ENCODE measurements around the gene CARD8. TPM values are rescaled to one million over a fixed set of nuclear protein-coding genes. Genes with fewer than 3 reads are reported as not detected.
"Not testable (repeated sequence)": the region's sequence is repeated elsewhere in the genome, so short reads cannot be mapped to it uniquely, and the experiment has no call there.

The CARD8 gene
- total and polyA plus RNA-seq, 7 experiments from 2014 or later, result 73.6 to 301 (median 165) TPM

GRCh38 chr19:48248081-48248833 is 7.5 kb downstream of the CARD8 start:
- no peak for ATAC-seq
- intact Hi-C loops (cut with micrococcal nuclease), result loop anchor here (2.0 kb wide), 1 partner anchor 43 kb away; no protein-coding TSS in a partner anchor

GRCh38 chr19:48247212-48247611 is 8.5 kb downstream of the CARD8 start:
- peak overlapping the region; percentile 92 for H3K27ac ChIP-seq (ENCODE audit: low read depth, low read length)
- Mint-ChIP-seq H3K9me3 (no peaks in the 10 kb centered on the region), H3K4me3 (peak overlapping the region; percentile 29 to 70 (median 42)), H3K27me3 (no peaks in the 10 kb centered on the region), H3K4me1 (peaks cover 49 to 77% (median 69%) of the 10 kb centered on the region in 7 donors), H3K36me3 (peaks cover 9 to 47% (median 26%) of the 10 kb centered on the region in 5 donors), H3K27ac (peak overlapping the region in 7 of 9 donors; percentile 28 to 88 (median 78))
- H3K27me3 ChIP-seq (ENCODE audit: control insufficient read depth in 2 of 2, insufficient read depth in 2 of 2, low read length in 2 of 2), result no peaks in the 10 kb centered on the region
- ChIA-PET POLR2A (interaction anchor here (0.6 to 3.7 kb wide), 3 partner anchors 8 to 523 kb away, joined by 4 to 25 read pairs (median 19); partner anchors contain the start of gene CARD8), CTCF (interaction anchor here (0.7 kb wide), 1 partner anchor 32 kb away, joined by 4 read pairs; no protein-coding TSS in a partner anchor)
- peaks cover 45 to 60% of the 10 kb centered on the region in 2 donors for H3K4me1 ChIP-seq (ENCODE audit: control insufficient read depth in 2 of 2, insufficient read depth in 2 of 2, low read length in 2 of 2)
- no peak overlapping the region for H3K4me3 ChIP-seq (ENCODE audit: low read length)
- no peaks in the 10 kb centered on the region for H3K9me3 ChIP-seq (ENCODE audit: control insufficient read depth in 2 of 3, low read length in 3 of 3)
- intact Hi-C loops (cut with micrococcal nuclease), result no loop called here
- peaks cover 5 to 8% (median 6%) of the 10 kb centered on the region in 3 experiments for H3K36me3 ChIP-seq (ENCODE audit: control insufficient read depth in 2 of 3, insufficient read depth in 3 of 3, low read length in 3 of 3)
- DNase-seq (no peak), ATAC-seq (no peak)

More at GRCh38 chr19:48248081-48248833, 7.5 kb downstream of the CARD8 start:
- Histone ChIP-seq H3K4me3 (ENCODE audit: low read length) (peak overlapping the region; percentile 50), H3K36me3 (ENCODE audit: control insufficient read depth in 2 of 3, insufficient read depth in 3 of 3, low read length in 3 of 3) (peaks cover 5 to 6% (median 6%) of the 10 kb centered on the region in 3 experiments), H3K27ac (ENCODE audit: low read depth, low read length) (peak overlapping the region; percentile 92), H3K9me3 (ENCODE audit: control insufficient read depth in 2 of 3, low read length in 3 of 3) (no peaks in the 10 kb centered on the region), H3K4me1 (ENCODE audit: control insufficient read depth in 2 of 2, insufficient read depth in 2 of 2, low read length in 2 of 2) (peaks cover 52 to 68% of the 10 kb centered on the region in 2 donors), H3K27me3 (ENCODE audit: control insufficient read depth in 2 of 2, insufficient read depth in 2 of 2, low read length in 2 of 2) (no peaks in the 10 kb centered on the region)
- ChIA-PET POLR2A (interaction anchor here (0.8 to 1.5 kb wide), 2 partner anchors 44 to 75 kb away, joined by 3 read pairs; no protein-coding TSS in a partner anchor), CTCF (no interaction called here)
- Mint-ChIP-seq H3K9me3 (no peaks in the 10 kb centered on the region), H3K27me3 (no peaks in the 10 kb centered on the region), H3K27ac (peak overlapping the region; percentile 87 to 98 (median 92)), H3K4me3 (peak overlapping the region; percentile 87 to 99 (median 94)), H3K36me3 (peaks cover 9 to 47% (median 27%) of the 10 kb centered on the region in 5 donors), H3K4me1 (peaks cover 57 to 85% (median 74%) of the 10 kb centered on the region in 7 donors)
- DNase-seq, result no peak

DNA sequence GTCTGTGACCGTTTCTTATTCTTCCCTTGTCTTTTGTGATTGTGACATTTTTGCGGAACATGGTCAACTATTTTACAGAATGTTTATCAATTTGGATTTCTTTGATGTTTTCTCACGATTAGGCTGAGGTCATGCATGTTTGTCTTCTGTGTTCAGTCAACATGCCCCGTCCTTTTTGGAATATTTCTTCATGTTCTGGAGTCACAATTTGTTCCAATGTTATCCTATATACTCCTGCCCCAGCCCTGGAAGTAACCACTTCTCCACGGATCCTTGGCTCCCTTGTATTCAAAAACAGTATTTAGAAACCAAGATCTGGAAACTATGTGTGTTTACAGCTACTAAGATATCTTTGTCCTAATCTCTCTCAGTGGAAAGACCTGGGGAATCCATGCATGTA is 9.6 kb downstream of the CARD8 start:
- H3K36me3 Mint-ChIP-seq, result peaks cover 12 to 53% (median 34%) of the 10 kb centered on the region in 5 donors
- DNase-seq (no peak), ATAC-seq (no peak)
- H3K27me3 Mint-ChIP-seq, result no peaks in the 10 kb centered on the region
- H3K36me3 ChIP-seq (ENCODE audit: control insufficient read depth in 2 of 3, insufficient read depth in 3 of 3, low read length in 3 of 3), result peaks cover 9 to 19% (median 10%) of the 10 kb centered on the region in 3 experiments
- ChIA-PET CTCF (no interaction called here), POLR2A (interaction anchor here (0.7 to 3.7 kb wide), 5 partner anchors 9 to 373 kb away, joined by 3 to 25 read pairs (median 3); partner anchors contain the start of genes CARD8 and RPL18)
- no peak overlapping the region for H3K4me3 ChIP-seq (ENCODE audit: low read length)
- H3K4me1 Mint-ChIP-seq, result peaks cover 39 to 74% (median 65%) of the 10 kb centered on the region in 7 donors
- peak overlapping the region; percentile 18 to 70 (median 44) for H3K4me3 Mint-ChIP-seq
- no peaks in the 10 kb centered on the region for H3K27me3 ChIP-seq (ENCODE audit: control insufficient read depth in 2 of 2, insufficient read depth in 2 of 2, low read length in 2 of 2)
- peaks cover 41 to 52% of the 10 kb centered on the region in 2 donors for H3K4me1 ChIP-seq (ENCODE audit: control insufficient read depth in 2 of 2, insufficient read depth in 2 of 2, low read length in 2 of 2)
- H3K27ac Mint-ChIP-seq, result peak overlapping the region; percentile 56 to 88 (median 82)
- H3K27ac ChIP-seq (ENCODE audit: low read depth, low read length), result peak overlapping the region; percentile 30
- H3K9me3 Mint-ChIP-seq, result no peaks in the 10 kb centered on the region
- no peaks in the 10 kb centered on the region for H3K9me3 ChIP-seq (ENCODE audit: control insufficient read depth in 2 of 3, low read length in 3 of 3)
- intact Hi-C loops (cut with micrococcal nuclease), result no loop called here

GRCh38 chr19:48244281-48244680 is 11.4 kb downstream of the CARD8 start:
- Histone ChIP-seq H3K36me3 (ENCODE audit: control insufficient read depth in 2 of 3, insufficient read depth in 3 of 3, low read length in 3 of 3) (peaks cover 10 to 36% (median 15%) of the 10 kb centered on the region in 3 experiments), H3K27me3 (ENCODE audit: control insufficient read depth in 2 of 2, insufficient read depth in 2 of 2, low read length in 2 of 2) (no peaks in the 10 kb centered on the region), H3K4me1 (ENCODE audit: control insufficient read depth in 2 of 2, insufficient read depth in 2 of 2, low read length in 2 of 2) (peaks cover 25 to 39% of the 10 kb centered on the region in 2 donors), H3K9me3 (ENCODE audit: control insufficient read depth in 2 of 3, low read length in 3 of 3) (no peaks in the 10 kb centered on the region), H3K4me3 (ENCODE audit: low read length) (peak overlapping the region; percentile 19), H3K27ac (ENCODE audit: low read depth, low read length) (peak overlapping the region; percentile 63)
- peak overlapping the region; percentile 77 to 93 (median 90) for H3K27ac Mint-ChIP-seq
- POLR2A ChIA-PET, result interaction anchor here (0.6 to 3.7 kb wide), 7 partner anchors 11 to 402 kb away, joined by 3 to 25 read pairs (median 3); partner anchors contain the start of genes CA11 and CARD8
- DNase-seq (peak in 7 of 9 donors; percentile 37 to 61 (median 56)), ATAC-seq (peak; percentile 95)
- peak overlapping the region; percentile 75 to 91 (median 79) for H3K4me3 Mint-ChIP-seq
- CTCF ChIA-PET, result interaction anchor here (0.5 to 1.7 kb wide), 3 partner anchors 15 to 40 kb away, joined by 3 to 5 read pairs (median 4); no protein-coding TSS in a partner anchor
- no peaks in the 10 kb centered on the region for H3K9me3 Mint-ChIP-seq
- peaks cover 37 to 67% (median 52%) of the 10 kb centered on the region in 7 donors for H3K4me1 Mint-ChIP-seq
- peaks cover 21 to 54% (median 41%) of the 10 kb centered on the region in 5 donors for H3K36me3 Mint-ChIP-seq
- no peaks in the 10 kb centered on the region for H3K27me3 Mint-ChIP-seq
- intact Hi-C loops (cut with micrococcal nuclease), result loop anchor here in 1 of 2 donors (1.0 kb wide), 2 partner anchors 11 to 16 kb away; partner anchors contain the start of gene CARD8

- peaks cover 32 to 59% (median 44%) of the 10 kb centered on the region in 7 donors for H3K4me1 Mint-ChIP-seq
- H3K9me3 Mint-ChIP-seq; H3K9me3 ChIP-seq (ENCODE audit: control insufficient read depth in 2 of 3, low read length in 3 of 3); H3K27ac ChIP-seq (ENCODE audit: low read depth, low read length); DNase-seq; H3K4me3 ChIP-seq (ENCODE audit: low read length); POLR2A ChIA-PET; CTCF ChIA-PET; H3K27me3 ChIP-seq (ENCODE audit: control insufficient read depth in 2 of 2, insufficient read depth in 2 of 2, low read length in 2 of 2); H3K27me3 Mint-ChIP-seq; ATAC-seq; intact Hi-C loops (cut with micrococcal nuclease); H3K4me3 Mint-ChIP-seq: not testable (repeated sequence)
- Histone ChIP-seq H3K4me1 (ENCODE audit: control insufficient read depth in 2 of 2, insufficient read depth in 2 of 2, low read length in 2 of 2) (peaks cover 16 to 23% of the 10 kb centered on the region in 2 donors), H3K36me3 (ENCODE audit: control insufficient read depth in 2 of 3, insufficient read depth in 3 of 3, low read length in 3 of 3) (peaks cover 21 to 56% (median 22%) of the 10 kb centered on the region in 3 experiments)
- peaks cover 21 to 58% (median 48%) of the 10 kb centered on the region in 5 donors for H3K36me3 Mint-ChIP-seq
- H3K27ac Mint-ChIP-seq, result peak overlapping the region in 6 of 9 donors; percentile 32 to 82 (median 48)
Observed at GRCh38 chr19:48241771-48242170, 13.9 kb downstream of the CARD8 start.

GRCh38 chr19:48239582-48240141 is 16.1 kb downstream of the CARD8 start:
- DNase-seq, result no peak
- Histone ChIP-seq H3K27ac (ENCODE audit: low read depth, low read length) (no peak overlapping the region), H3K9me3 (ENCODE audit: control insufficient read depth in 2 of 3, low read length in 3 of 3) (no peaks in the 10 kb centered on the region), H3K4me3 (ENCODE audit: low read length) (no peak overlapping the region), H3K27me3 (ENCODE audit: control insufficient read depth in 2 of 2, insufficient read depth in 2 of 2, low read length in 2 of 2) (no peaks in the 10 kb centered on the region), H3K36me3 (ENCODE audit: control insufficient read depth in 2 of 3, insufficient read depth in 3 of 3, low read length in 3 of 3) (peaks cover 19 to 61% (median 28%) of the 10 kb centered on the region in 3 experiments), H3K4me1 (ENCODE audit: control insufficient read depth in 2 of 2, insufficient read depth in 2 of 2, low read length in 2 of 2) (peaks cover 1 to 7% of the 10 kb centered on the region in 2 donors)
- CTCF ChIA-PET, result interaction anchor here (1.0 kb wide), 1 partner anchor 20 kb away, joined by 3 read pairs; no protein-coding TSS in a partner anchor
- peak overlapping the region in 5 of 9 donors; percentile 14 to 77 (median 63) for H3K27ac Mint-ChIP-seq
- intact Hi-C loops (cut with micrococcal nuclease), result no loop called here
- no peaks in the 10 kb centered on the region for H3K27me3 Mint-ChIP-seq
- H3K36me3 Mint-ChIP-seq, result peaks cover 15 to 56% (median 44%) of the 10 kb centered on the region in 5 donors
- POLR2A ChIA-PET, result interaction anchor here (1.6 kb wide), 1 partner anchor 21 kb away, joined by 5 read pairs; no protein-coding TSS in a partner anchor
- H3K4me1 Mint-ChIP-seq, result peaks cover 16 to 43% (median 26%) of the 10 kb centered on the region in 7 donors
- H3K9me3 Mint-ChIP-seq, result no peaks in the 10 kb centered on the region
- H3K4me3 Mint-ChIP-seq, result no peak overlapping the region
- ATAC-seq, result no peak

All from naive thymus-derived CD4-positive, alpha-beta T cell (primary cell).